H1 (cell line): ENCODE results near the gene OPHN1.

ENCODE experiments used
- POLR2AphosphoS5 ChIP-seq: IDR thresholded peaks from 2 replicates; pipeline ENCODE4 v1.6.1; 2011; ENCODE audit warnings: low read depth, low read length
- SP1 ChIP-seq: IDR thresholded peaks from 2 replicates; pipeline ENCODE4 v1.6.1; 2011; ENCODE audit warnings: low read depth, low read length
- TF ChIP-seq, protein P1 (sequence below): IDR thresholded peaks from 2 replicates; pipeline ENCODE4 v1.6.1; 2012; ENCODE audit warnings: low read length, inconsistent platforms

DNA sequence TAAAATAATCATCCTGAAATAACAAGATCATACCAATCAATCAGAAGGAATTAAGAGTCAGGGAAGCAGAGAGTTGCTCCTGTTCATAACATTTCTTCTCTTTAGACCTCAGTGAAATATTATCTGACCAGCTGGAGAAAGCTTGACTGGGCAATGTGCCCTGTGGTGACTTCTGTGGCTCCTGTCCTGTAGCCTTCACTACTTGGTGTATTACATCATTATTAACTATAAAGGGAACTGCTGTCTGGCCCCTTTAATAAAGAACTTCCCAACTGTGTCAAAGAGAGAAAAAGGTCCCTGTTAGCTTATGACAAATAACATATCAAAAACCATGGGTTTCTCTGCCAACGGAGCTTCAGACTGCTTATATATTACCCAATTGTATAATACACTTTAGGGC is 18.0 kb downstream of the OPHN1 start:
- TF ChIP-seq SP1 = no peak
- TF ChIP-seq, protein P1, sequence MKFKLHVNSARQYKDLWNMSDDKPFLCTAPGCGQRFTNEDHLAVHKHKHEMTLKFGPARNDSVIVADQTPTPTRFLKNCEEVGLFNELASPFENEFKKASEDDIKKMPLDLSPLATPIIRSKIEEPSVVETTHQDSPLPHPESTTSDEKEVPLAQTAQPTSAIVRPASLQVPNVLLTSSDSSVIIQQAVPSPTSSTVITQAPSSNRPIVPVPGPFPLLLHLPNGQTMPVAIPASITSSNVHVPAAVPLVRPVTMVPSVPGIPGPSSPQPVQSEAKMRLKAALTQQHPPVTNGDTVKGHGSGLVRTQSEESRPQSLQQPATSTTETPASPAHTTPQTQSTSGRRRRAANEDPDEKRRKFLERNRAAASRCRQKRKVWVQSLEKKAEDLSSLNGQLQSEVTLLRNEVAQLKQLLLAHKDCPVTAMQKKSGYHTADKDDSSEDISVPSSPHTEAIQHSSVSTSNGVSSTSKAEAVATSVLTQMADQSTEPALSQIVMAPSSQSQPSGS = no peak
- TF ChIP-seq POLR2AphosphoS5 = no peak
